Naive thymus-derived CD4-positive, alpha-beta T cell (primary cell): ENCODE results near the gene ARSG. TPM values are rescaled to one million over a fixed set of nuclear protein-coding genes. Genes with fewer than 3 reads are reported as not detected.

Experiments
- ATAC-seq: fragments of 150-1000 bp; cut with Tn5 transposase; 2 replicates; pipeline ENCODE4 v1.10.0; 2021; ENCODE audit warnings: mild to moderate bottlenecking, moderate library complexity
- CTCF ChIA-PET: fragments of 350-600 bp; sonication (Branson Sonifier 250); formaldehyde crosslinking; loops from one replicate; lab custom pipeline; 2021; ENCODE audit warnings: antibody characterized with exemption; lab: Charles Lee
- POLR2A ChIA-PET: fragments of 350-600 bp; sonication (Branson Sonifier 250); formaldehyde crosslinking; loops from one replicate; lab custom pipeline; 2021; ENCODE audit warnings: antibody characterized with exemption, inconsistent platforms; lab: Charles Lee
- DNase-seq, 9 donors: peaks; one replicate each; pipeline versions ENCODE4 v3.0.0 to v3.0.0-alpha.2; 2020 to 2022; ENCODE audit warnings: mixed read lengths in 1 of 9
- H3K27ac ChIP-seq: one replicate; pipeline ENCODE4 v1.7.0; 2013; ENCODE audit warnings: mild to moderate bottlenecking, low read depth, low read length, moderate library complexity
- H3K27me3 ChIP-seq, 2 donors: one replicate each; pipeline ENCODE4 v1.7.0; 2013; ENCODE audit warnings: low read length in 2 of 2, mild to moderate bottlenecking in 2 of 2, moderate library complexity in 2 of 2; ENCODE audit not compliant: control insufficient read depth in 2 of 2, insufficient read depth in 2 of 2
- H3K36me3 ChIP-seq, 3 experiments: 1 replicate in 2 of 3; 2 replicates in 1 of 3; pipeline ENCODE4 v1.7.0; 2013; ENCODE audit warnings: low read length in 3 of 3, mild to moderate bottlenecking in 3 of 3, moderate library complexity in 1 of 3; ENCODE audit not compliant: insufficient read depth in 3 of 3, control insufficient read depth in 2 of 3
- H3K4me1 ChIP-seq, 2 donors: one replicate each; pipeline ENCODE4 v1.7.0; 2013; ENCODE audit warnings: low read length in 2 of 2, mild to moderate bottlenecking in 2 of 2, moderate library complexity in 1 of 2; ENCODE audit not compliant: control insufficient read depth in 2 of 2, insufficient read depth in 2 of 2
- H3K4me3 ChIP-seq: 2 replicates; pipeline ENCODE4 v1.7.0; 2013; ENCODE audit warnings: mild to moderate bottlenecking, low read length
- H3K9me3 ChIP-seq, 3 experiments: 1 replicate in 2 of 3; 2 replicates in 1 of 3; pipeline ENCODE4 v1.7.0; 2013; ENCODE audit warnings: low read length in 3 of 3; ENCODE audit not compliant: control insufficient read depth in 2 of 3
- H3K27ac Mint-ChIP-seq, 9 donors: one replicate each; pipeline ENCODE4 v1.8.0; 2020 to 2022; ENCODE audit warnings: mixed read lengths in 9 of 9, mild to moderate bottlenecking in 8 of 9, moderate library complexity in 5 of 9, inconsistent platforms in 2 of 9
- H3K27me3 Mint-ChIP-seq, 5 donors: one replicate each; pipeline ENCODE4 v1.8.0; 2021 to 2022; ENCODE audit warnings: mixed read lengths in 5 of 5, mild to moderate bottlenecking in 1 of 5
- H3K36me3 Mint-ChIP-seq, 5 donors: one replicate each; pipeline ENCODE4 v1.8.0; 2020 to 2022; ENCODE audit warnings: mixed read lengths in 5 of 5, mild to moderate bottlenecking in 3 of 5, inconsistent platforms in 1 of 5
- H3K4me1 Mint-ChIP-seq, 7 donors: one replicate each; pipeline ENCODE4 v1.8.0; 2020 to 2022; ENCODE audit warnings: mixed read lengths in 7 of 7, mild to moderate bottlenecking in 3 of 7, inconsistent platforms in 1 of 7
- H3K4me3 Mint-ChIP-seq, 10 donors: one replicate each; pipeline ENCODE4 v1.8.0; 2020 to 2022; ENCODE audit warnings: mild to moderate bottlenecking in 10 of 10, mixed read lengths in 10 of 10, moderate library complexity in 6 of 10, inconsistent platforms in 2 of 10
- H3K9me3 Mint-ChIP-seq, 11 donors: one replicate each; pipeline ENCODE4 v1.8.0; 2020 to 2022; ENCODE audit warnings: mixed read lengths in 11 of 11, mild to moderate bottlenecking in 4 of 11, inconsistent platforms in 1 of 11, moderate library complexity in 1 of 11
- intact Hi-C, 2 donors: fragments of 100-400 bp; cut with micrococcal nuclease; formaldehyde crosslinking; loops; one replicate each; pipeline ENCODE4 v1.15.1; 2023
- polyA plus RNA-seq, 2 donors: library from polyadenylated mRNA; unstranded; fragments of 300-500 nt; fragmentation: Illumina TruSeq; gene quantifications; one replicate each; pipeline ENCODE4 v1.2.3, GENCODE V29; 2021
- total RNA-seq, 6 experiments: library from RNA in 5 of 6; stranded (reverse) in 5 of 6; gene quantifications; 1 replicate in 5 of 6; 2 replicates in 1 of 6; pipeline ENCODE4 v1.2.3 and lab custom pipeline; 2021 to 2026

ARSG gene
- total and polyA plus RNA-seq, 7 experiments from 2014 or later, result 7.3 to 20.0 (median 12.6) TPM

DNA sequence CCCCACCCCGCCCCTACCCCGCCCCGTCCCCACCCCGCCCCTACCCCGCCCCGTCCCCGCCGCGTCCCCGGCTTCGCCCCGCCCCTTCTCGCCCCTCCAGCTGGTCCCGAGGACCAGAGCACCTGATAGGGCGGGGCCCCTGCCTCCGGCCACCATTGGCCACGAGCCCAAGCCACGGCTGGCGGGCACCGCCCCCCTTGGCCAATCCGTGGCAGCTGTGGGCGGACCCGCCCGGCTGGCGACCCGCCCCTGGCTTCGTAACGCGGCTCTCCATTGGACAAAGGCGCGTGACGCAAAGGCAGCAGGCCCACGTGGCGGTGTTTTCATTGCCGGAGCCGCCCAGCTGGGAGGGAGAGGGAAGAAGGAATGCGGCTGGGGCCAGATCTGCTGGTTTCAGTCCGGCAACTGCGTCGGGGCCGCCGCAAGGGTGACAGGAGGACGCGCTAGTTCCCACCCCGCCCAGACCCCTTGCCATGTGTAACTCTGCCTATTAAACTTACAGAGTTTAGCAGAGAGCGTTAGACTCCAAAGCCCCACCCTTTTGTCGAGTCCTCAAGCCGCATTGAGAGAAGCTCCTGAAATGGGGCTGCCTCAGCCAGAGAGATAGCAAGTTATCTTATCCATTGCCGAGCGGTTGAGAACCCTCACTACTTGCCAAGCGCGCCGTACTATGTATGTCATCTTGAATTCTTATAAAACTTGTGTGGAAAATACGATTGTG lies 166.4 kb downstream of the ARSG start:
- CTCF ChIA-PET, result interaction anchor here (0.5 to 2.5 kb wide), 7 partner anchors 8 to 790 kb away, joined by 3 to 23 read pairs (median 3); no protein-coding TSS in a partner anchor
- POLR2A ChIA-PET, result interaction anchor here (0.6 to 10.9 kb wide), 14 partner anchors 18 to 370 kb away, joined by 3 to 133 read pairs (median 3); partner anchors contain the start of genes AMZ2, ARSG and SLC16A6
- ATAC-seq (peak; percentile 98), DNase-seq (peak; percentile 96 to 99 (median 97))
- no peaks in the 10 kb centered on the region for H3K27me3 ChIP-seq
- Mint-ChIP-seq H3K4me1 (peaks cover 26 to 66% (median 58%) of the 10 kb centered on the region in 7 donors), H3K27me3 (no peaks in the 10 kb centered on the region), H3K4me3 (peak overlapping the region; percentile 68 to 87 (median 84)), H3K9me3 (peaks cover 0 to 1% (median 0%) of the 10 kb centered on the region in 11 donors), H3K36me3 (peaks cover 0 to 4% (median 0%) of the 10 kb centered on the region in 5 donors), H3K27ac (peak overlapping the region; percentile 45 to 98 (median 91))
- peak overlapping the region; percentile 73 for H3K27ac ChIP-seq
- peaks cover 36 to 52% of the 10 kb centered on the region in 2 donors for H3K4me1 ChIP-seq
- no peaks in the 10 kb centered on the region for H3K36me3 ChIP-seq
- intact Hi-C loops, result loop anchor here (1.0 to 5.0 kb wide), 12 partner anchors 19 to 630 kb away; partner anchors contain the start of genes KPNA2 (in 2 of the 2), AMZ2 (in 1 of the 2), BPTF (in 1 of the 2) and PRKAR1A (in 1 of the 2)
- H3K4me3 ChIP-seq, result peak overlapping the region; percentile 52
- H3K9me3 ChIP-seq, result no peaks in the 10 kb centered on the region

DNA sequence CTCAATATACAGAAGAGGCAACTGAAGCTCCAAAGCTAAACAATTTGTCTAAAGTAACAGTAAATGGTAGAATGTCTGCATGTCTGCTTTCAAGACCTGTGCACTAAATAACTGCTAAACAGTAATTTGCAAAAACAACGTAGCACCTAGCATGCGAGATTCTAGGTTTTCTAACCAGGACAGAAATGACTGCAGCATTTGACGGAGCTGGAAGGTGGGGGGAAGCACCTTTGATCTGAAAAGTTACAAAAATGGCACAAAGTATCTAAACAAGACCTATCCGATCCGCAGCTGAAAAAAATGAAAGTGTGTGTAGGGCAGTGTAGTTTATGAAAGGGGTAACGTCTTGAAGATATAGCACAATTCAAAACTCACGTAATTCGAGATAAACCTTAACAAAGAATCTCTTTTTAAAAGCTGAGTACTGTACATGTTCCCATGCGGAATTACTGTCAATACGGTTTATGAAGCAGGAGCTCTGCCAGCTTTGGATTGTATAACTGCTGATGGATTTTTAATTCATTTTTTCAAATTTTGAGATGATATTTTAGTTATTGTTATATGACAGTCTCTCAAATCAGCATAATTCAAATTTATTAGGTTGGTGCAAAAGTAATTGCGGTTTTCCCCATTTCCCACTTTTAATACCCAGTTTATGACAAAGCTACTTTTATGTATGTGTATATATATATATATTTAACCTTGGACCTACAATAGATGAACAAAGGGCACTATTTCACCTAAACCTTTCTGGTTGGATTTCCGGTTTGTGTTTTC lies 167.2 kb downstream of the ARSG start:
- H3K27ac Mint-ChIP-seq, result peak overlapping the region; percentile 45 to 98 (median 91)
- H3K27me3 ChIP-seq, result no peaks in the 10 kb centered on the region
- peaks cover 26 to 70% (median 58%) of the 10 kb centered on the region in 7 donors for H3K4me1 Mint-ChIP-seq
- H3K36me3 ChIP-seq, result no peaks in the 10 kb centered on the region
- H3K9me3 ChIP-seq, result no peaks in the 10 kb centered on the region
- DNase-seq, result no peak
- peak overlapping the region; percentile 73 for H3K27ac ChIP-seq
- peak overlapping the region; percentile 68 to 87 (median 84) for H3K4me3 Mint-ChIP-seq
- intact Hi-C loops, result loop anchor here (1.0 to 5.0 kb wide), 3 partner anchors 356 to 631 kb away; partner anchors contain the start of genes BPTF (in 1 of the 2) and KPNA2 (in 1 of the 2)
- peak overlapping the region; percentile 52 for H3K4me3 ChIP-seq
- no peaks in the 10 kb centered on the region for H3K36me3 Mint-ChIP-seq
- peaks cover 38 to 55% of the 10 kb centered on the region in 2 donors for H3K4me1 ChIP-seq
- H3K9me3 Mint-ChIP-seq, result peaks cover 0 to 1% (median 0%) of the 10 kb centered on the region in 11 donors
- no peak for ATAC-seq
- no peaks in the 10 kb centered on the region for H3K27me3 Mint-ChIP-seq
- POLR2A ChIA-PET, result interaction anchor here (0.6 to 10.9 kb wide), 14 partner anchors 19 to 272 kb away, joined by 3 to 133 read pairs (median 4); partner anchors contain the start of genes AMZ2, ARSG and SLC16A6
- CTCF ChIA-PET, result interaction anchor here (0.5 to 2.5 kb wide), 12 partner anchors 8 to 760 kb away, joined by 3 to 23 read pairs (median 3); no protein-coding TSS in a partner anchor

DNA sequence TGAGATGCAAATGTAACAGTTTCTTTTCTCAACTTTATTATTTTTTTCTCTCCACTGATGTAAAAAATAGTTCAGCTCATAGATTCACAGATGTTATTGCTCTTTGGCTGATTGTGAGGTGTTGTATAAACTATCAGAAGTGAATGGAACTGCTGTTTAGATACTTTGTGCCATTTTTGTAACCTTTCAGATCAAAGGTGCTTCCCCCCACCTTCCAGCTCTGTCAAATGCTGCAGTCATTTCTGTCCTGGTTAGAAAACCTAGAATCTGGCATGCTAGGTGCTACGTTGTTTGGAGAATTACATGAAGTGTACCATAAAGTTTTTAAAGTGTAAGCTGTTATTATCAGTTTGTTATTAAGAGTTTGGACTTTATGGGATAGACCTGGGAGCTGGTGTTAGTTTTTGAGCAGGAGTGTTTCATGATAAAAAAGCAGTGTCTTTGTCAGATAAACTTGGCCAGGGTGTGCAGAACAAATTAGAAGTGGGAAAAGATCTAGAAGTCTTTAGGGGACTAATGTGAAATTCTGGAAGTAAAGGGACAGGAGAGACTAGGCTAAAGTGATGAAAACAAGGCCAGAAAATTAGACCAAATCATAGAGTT lies 167.8 kb downstream of the ARSG start:
- Mint-ChIP-seq H3K27me3 (no peaks in the 10 kb centered on the region), H3K9me3 (peaks cover 0 to 1% (median 0%) of the 10 kb centered on the region in 11 donors), H3K36me3 (no peaks in the 10 kb centered on the region), H3K27ac (peak overlapping the region in 5 of 9 donors; percentile 31 to 75 (median 44)), H3K4me1 (peaks cover 26 to 71% (median 58%) of the 10 kb centered on the region in 7 donors), H3K4me3 (peak overlapping the region in 3 of 10 donors; percentile 2 to 62 (median 4))
- H3K4me1 ChIP-seq, result peaks cover 38 to 55% of the 10 kb centered on the region in 2 donors
- ChIA-PET CTCF (interaction anchor here (0.5 to 2.5 kb wide), 8 partner anchors 9 to 760 kb away, joined by 3 to 23 read pairs (median 4); no protein-coding TSS in a partner anchor), POLR2A (interaction anchor here (0.7 to 10.9 kb wide), 9 partner anchors 20 to 285 kb away, joined by 3 to 133 read pairs (median 7); partner anchors contain the start of genes AMZ2, ARSG and SLC16A6)
- no peaks in the 10 kb centered on the region for H3K9me3 ChIP-seq
- intact Hi-C loops, result loop anchor here in 1 of 2 donors (5.0 kb wide), 2 partner anchors 357 to 632 kb away; partner anchors contain the start of gene BPTF
- DNase-seq, result no peak
- no peak for ATAC-seq
- no peak overlapping the region for H3K27ac ChIP-seq
- no peak overlapping the region for H3K4me3 ChIP-seq
- H3K27me3 ChIP-seq, result no peaks in the 10 kb centered on the region
- H3K36me3 ChIP-seq, result no peaks in the 10 kb centered on the region

DNA sequence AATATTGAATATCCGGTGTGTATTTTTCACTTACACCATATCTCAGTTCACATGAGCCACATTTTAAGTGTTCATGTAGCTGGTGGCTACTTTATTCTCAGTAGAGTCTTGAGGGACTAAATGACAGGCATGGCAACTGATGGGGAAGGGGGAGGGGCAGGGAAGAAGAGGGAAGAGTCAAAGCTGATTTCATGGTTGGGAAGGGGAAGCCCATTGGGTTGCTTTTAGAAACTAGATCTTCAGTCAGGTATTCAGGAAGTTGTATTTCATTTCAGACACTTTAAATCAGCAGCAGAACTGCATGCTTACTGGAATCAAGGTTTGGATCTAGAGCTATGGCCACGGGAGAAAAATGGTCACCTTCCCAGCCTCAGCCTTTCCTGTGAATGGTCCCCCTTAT lies 168.9 kb downstream of the ARSG start:
- peaks cover 0 to 1% (median 0%) of the 10 kb centered on the region in 11 donors for H3K9me3 Mint-ChIP-seq
- no peaks in the 10 kb centered on the region for H3K9me3 ChIP-seq
- H3K4me3 ChIP-seq, result peak overlapping the region; percentile 14
- H3K27me3 ChIP-seq, result no peaks in the 10 kb centered on the region
- H3K36me3 Mint-ChIP-seq, result no peaks in the 10 kb centered on the region
- POLR2A ChIA-PET, result interaction anchor here (0.6 to 10.9 kb wide), 10 partner anchors 21 to 286 kb away, joined by 3 to 133 read pairs (median 4); partner anchors contain the start of genes AMZ2, ARSG and SLC16A6
- H3K4me1 ChIP-seq, result peaks cover 38 to 55% of the 10 kb centered on the region in 2 donors
- H3K36me3 ChIP-seq, result no peaks in the 10 kb centered on the region
- no peak for DNase-seq
- peak overlapping the region; percentile 58 for H3K27ac ChIP-seq
- no peaks in the 10 kb centered on the region for H3K27me3 Mint-ChIP-seq
- CTCF ChIA-PET, result interaction anchor here (0.7 to 1.4 kb wide), 10 partner anchors 22 to 424 kb away, joined by 3 to 11 read pairs (median 4); no protein-coding TSS in a partner anchor
- intact Hi-C loops, result loop anchor here (2.0 to 10.0 kb wide), 6 partner anchors 53 to 1085 kb away; partner anchors contain the start of genes NOL11 (in 1 of the 2), PITPNC1 (in 1 of the 2) and PRKAR1A (in 1 of the 2)
- H3K27ac Mint-ChIP-seq, result peak overlapping the region; percentile 6 to 93 (median 76)
- peak overlapping the region in 6 of 10 donors; percentile 20 to 84 (median 53) for H3K4me3 Mint-ChIP-seq
- H3K4me1 Mint-ChIP-seq, result peaks cover 26 to 68% (median 58%) of the 10 kb centered on the region in 7 donors
- no peak for ATAC-seq

DNA sequence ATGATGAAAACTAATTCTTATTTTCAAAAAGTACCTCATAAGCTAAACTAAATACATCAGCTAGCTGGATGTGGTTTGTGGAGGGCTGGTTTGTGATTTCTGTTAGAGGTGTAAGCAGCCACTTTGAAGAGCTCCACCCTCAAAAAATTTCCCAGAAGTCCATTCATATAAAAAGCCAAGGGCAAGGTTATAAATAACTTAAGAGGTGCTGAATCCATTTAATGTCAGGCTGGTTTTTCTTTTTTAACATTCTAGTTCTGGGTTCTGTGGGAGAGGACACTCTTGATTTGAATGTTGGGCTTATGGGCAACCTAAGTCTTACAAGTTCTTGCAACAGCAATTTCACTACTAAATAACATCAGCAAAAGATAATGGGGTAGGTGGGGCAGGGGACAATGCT lies 169.4 kb downstream of the ARSG start:
- ChIA-PET CTCF (interaction anchor here (0.7 to 1.4 kb wide), 10 partner anchors 23 to 424 kb away, joined by 3 to 11 read pairs (median 4); no protein-coding TSS in a partner anchor), POLR2A (interaction anchor here (0.6 to 10.9 kb wide), 9 partner anchors 21 to 280 kb away, joined by 3 to 133 read pairs (median 4); partner anchors contain the start of genes AMZ2, ARSG and SLC16A6)
- Histone ChIP-seq H3K27me3 (no peaks in the 10 kb centered on the region), H3K4me3 (no peak overlapping the region), H3K9me3 (no peaks in the 10 kb centered on the region), H3K27ac (peak overlapping the region; percentile 58), H3K36me3 (no peaks in the 10 kb centered on the region), H3K4me1 (peaks cover 38 to 55% of the 10 kb centered on the region in 2 donors)
- DNase-seq (peak in 7 of 9 donors; percentile 45 to 74 (median 65)), ATAC-seq (no peak)
- no peaks in the 10 kb centered on the region for H3K36me3 Mint-ChIP-seq
- H3K27ac Mint-ChIP-seq, result peak overlapping the region in 8 of 9 donors; percentile 22 to 93 (median 78)
- H3K4me1 Mint-ChIP-seq, result peaks cover 26 to 69% (median 56%) of the 10 kb centered on the region in 7 donors
- H3K4me3 Mint-ChIP-seq, result peak overlapping the region in 8 of 10 donors; percentile 5 to 84 (median 50)
- H3K9me3 Mint-ChIP-seq, result peaks cover 0 to 1% (median 0%) of the 10 kb centered on the region in 11 donors
- no peaks in the 10 kb centered on the region for H3K27me3 Mint-ChIP-seq
- intact Hi-C loops, result loop anchor here (2.0 to 10.0 kb wide), 6 partner anchors 52 to 1086 kb away; partner anchors contain the start of genes NOL11 (in 1 of the 2), PITPNC1 (in 1 of the 2) and PRKAR1A (in 1 of the 2)
